A673 (cell line): ENCODE measurements around the gene MRM2. TPM values are rescaled to one million over a fixed set of nuclear protein-coding genes. Genes with fewer than 3 reads are reported as not detected.

ENCODE experiments used
- BruUV-seq: library from RNA; stranded (reverse); fragments of 400-500 nt; replicated peaks from 2 replicates; lab custom pipeline; 2021; lab: Mats Ljungman, UMichigan
- CTCF ChIA-PET: fragments of 300-600 bp; sonication (Branson Sonifier 250); formaldehyde crosslinking; loops from one replicate; lab custom pipeline; 2022; ENCODE audit warnings: antibody characterized with exemption; lab: Charles Lee
- POLR2A ChIA-PET: fragments of 300-600 bp; sonication (Branson Sonifier 250); formaldehyde crosslinking; loops from one replicate; lab custom pipeline; 2022; ENCODE audit warnings: antibody characterized with exemption; ENCODE audit not compliant: low non-redundant PET; lab: Charles Lee
- DNase-seq: peaks from one replicate; pipeline ENCODE4 v3.0.0-alpha.2; 2015; ENCODE audit warnings: low spot score
- H3K27ac ChIP-seq: fragments of 200-600 bp; sonication (generic); 2 replicates; pipeline ENCODE4 v1.5.1; 2016; ENCODE audit warnings: mixed run types, low read depth, mild to moderate bottlenecking, mixed read lengths, antibody characterized with exemption, low read length; ENCODE audit not compliant: poor library complexity, severe bottlenecking
- H3K27me3 ChIP-seq: fragments of 200-600 bp; sonication (generic); replicated peaks from 2 replicates; pipeline ENCODE4 v1.6.1; 2017; ENCODE audit warnings: mixed run types, low read depth, mild to moderate bottlenecking, mixed read lengths, antibody characterized with exemption, low read length; ENCODE audit not compliant: insufficient read depth, poor library complexity
- H3K36me3 ChIP-seq: fragments of 200-600 bp; sonication (generic); 2 replicates; pipeline ENCODE4 v1.6.1; 2016; ENCODE audit warnings: mixed run types, mild to moderate bottlenecking, mixed read lengths, antibody characterized with exemption, low read length; ENCODE audit not compliant: insufficient read depth, poor library complexity, severe bottlenecking
- H3K4me1 ChIP-seq: fragments of 200-600 bp; sonication (generic); 2 replicates; pipeline ENCODE4 v1.6.1; 2017; ENCODE audit warnings: mixed run types, mild to moderate bottlenecking, mixed read lengths, antibody characterized with exemption, low read length; ENCODE audit not compliant: insufficient read depth, poor library complexity, severe bottlenecking
- H3K4me3 ChIP-seq: fragments of 200-600 bp; sonication (generic); 2 replicates; pipeline ENCODE4 v1.5.1; 2016; ENCODE audit warnings: low read depth, mixed run types, mild to moderate bottlenecking, mixed read lengths, low read length; ENCODE audit not compliant: poor library complexity, severe bottlenecking
- H3K9me3 ChIP-seq: fragments of 200-600 bp; sonication (generic); 2 replicates; pipeline ENCODE4 v1.6.1; 2016; ENCODE audit warnings: mixed run types, low read depth, mild to moderate bottlenecking, mixed read lengths, antibody characterized with exemption, low read length; ENCODE audit not compliant: poor library complexity, severe bottlenecking
- EZH2 ChIP-seq: fragments of 200-600 bp; sonication (generic); IDR thresholded peaks from 2 replicates; pipeline ENCODE4 v1.6.1; 2017; ENCODE audit warnings: borderline replicate concordance, low read depth, mild to moderate bottlenecking, mixed read lengths, antibody characterized with exemption, low read length; ENCODE audit not compliant: poor library complexity, severe bottlenecking
- intact Hi-C: fragments of 100-400 bp; cut with micrococcal nuclease; formaldehyde crosslinking; loops from one replicate; pipeline ENCODE4 v1.10.0; 2022; ENCODE audit not compliant: unreplicated experiment
- microRNA-seq: library from miRNA; unstranded; fragments of <30 nt; microRNA quantifications from one replicate; pipeline ENCODE4 v1.2.0, GENCODE V29; 2021
- total RNA-seq: library from RNA; stranded (reverse); gene quantifications from 2 replicates; pipeline ENCODE4 v1.2.3, GENCODE V29; 2021
- TF ChIP-seq, protein P1 (sequence below): fragments of 300-800, 200-600 bp; sonication (generic); conservative IDR thresholded peaks from 2 replicates; pipeline ENCODE4 v1.5.1; 2017; ENCODE audit warnings: low read depth, mild to moderate bottlenecking, antibody characterized with exemption, low read length, moderate library complexity, mixed read lengths

Gene MRM2
- total RNA-seq, 1 experiment from 2014 or later: 50.4 TPM

DNA sequence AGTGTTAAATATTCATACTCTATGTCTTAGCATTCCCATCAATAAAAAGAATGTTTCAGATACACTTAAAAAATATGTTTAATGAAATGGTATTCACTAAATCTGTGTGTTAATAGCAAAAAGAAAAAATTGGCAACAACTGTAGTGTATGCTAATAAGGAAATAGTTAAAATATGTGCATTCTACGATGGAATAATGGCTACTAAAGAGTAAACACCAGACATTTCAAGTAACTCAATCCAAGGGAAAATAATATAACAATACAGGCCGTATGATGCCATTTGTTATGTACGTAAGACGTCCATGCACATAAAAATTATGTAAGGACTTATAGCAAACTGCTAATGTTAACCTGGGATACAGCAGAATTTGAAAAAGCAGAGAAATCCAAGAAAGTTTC, 55.8 kb downstream of the MRM2 start:
- Histone ChIP-seq H3K36me3 (peaks cover 9% of the 10 kb centered on the region), H3K4me3 (no peak overlapping the region), H3K27me3 (no peaks in the 10 kb centered on the region), H3K9me3 (peaks cover 9% of the 10 kb centered on the region), H3K27ac (no peak overlapping the region), H3K4me1 (peaks cover 15% of the 10 kb centered on the region)
- BruUV-seq: no TSS peak
- ChIA-PET CTCF (no interaction called here), POLR2A (no interaction called here)
- no peak for DNase-seq
- intact Hi-C loops: no loop called here
- TF ChIP-seq EZH2: no peak

DNA sequence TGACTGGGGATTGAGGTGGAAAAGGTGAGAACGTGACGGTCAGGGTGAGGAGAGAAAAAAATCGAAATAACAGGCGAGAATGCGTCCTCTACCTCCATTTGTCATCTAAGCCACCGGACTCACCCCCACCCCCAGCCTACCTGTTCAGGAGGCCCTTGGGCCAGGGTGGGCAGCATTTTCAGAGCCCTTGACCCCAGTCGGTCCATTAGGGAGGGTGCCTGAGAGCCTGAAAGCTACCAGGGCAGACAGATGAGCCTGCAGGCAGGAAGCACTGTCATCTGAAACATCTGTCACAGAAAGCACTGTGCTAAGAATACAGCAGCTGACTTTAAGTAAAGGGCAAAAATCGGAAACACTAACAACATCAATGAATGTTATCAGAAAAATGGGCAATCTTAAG, 56.3 kb downstream of the MRM2 start:
- POLR2A ChIA-PET: no interaction called here
- DNase-seq: no peak
- CTCF ChIA-PET: no interaction called here
- H3K9me3 ChIP-seq: peaks cover 9% of the 10 kb centered on the region
- intact Hi-C loops: no loop called here
- peaks cover 11% of the 10 kb centered on the region for H3K4me1 ChIP-seq
- H3K36me3 ChIP-seq: peaks cover 9% of the 10 kb centered on the region
- TF ChIP-seq, protein P1, sequence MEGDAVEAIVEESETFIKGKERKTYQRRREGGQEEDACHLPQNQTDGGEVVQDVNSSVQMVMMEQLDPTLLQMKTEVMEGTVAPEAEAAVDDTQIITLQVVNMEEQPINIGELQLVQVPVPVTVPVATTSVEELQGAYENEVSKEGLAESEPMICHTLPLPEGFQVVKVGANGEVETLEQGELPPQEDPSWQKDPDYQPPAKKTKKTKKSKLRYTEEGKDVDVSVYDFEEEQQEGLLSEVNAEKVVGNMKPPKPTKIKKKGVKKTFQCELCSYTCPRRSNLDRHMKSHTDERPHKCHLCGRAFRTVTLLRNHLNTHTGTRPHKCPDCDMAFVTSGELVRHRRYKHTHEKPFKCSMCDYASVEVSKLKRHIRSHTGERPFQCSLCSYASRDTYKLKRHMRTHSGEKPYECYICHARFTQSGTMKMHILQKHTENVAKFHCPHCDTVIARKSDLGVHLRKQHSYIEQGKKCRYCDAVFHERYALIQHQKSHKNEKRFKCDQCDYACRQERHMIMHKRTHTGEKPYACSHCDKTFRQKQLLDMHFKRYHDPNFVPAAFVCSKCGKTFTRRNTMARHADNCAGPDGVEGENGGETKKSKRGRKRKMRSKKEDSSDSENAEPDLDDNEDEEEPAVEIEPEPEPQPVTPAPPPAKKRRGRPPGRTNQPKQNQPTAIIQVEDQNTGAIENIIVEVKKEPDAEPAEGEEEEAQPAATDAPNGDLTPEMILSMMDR: no peak
- no peak for TF ChIP-seq EZH2
- no peak overlapping the region for H3K4me3 ChIP-seq
- no peak overlapping the region for H3K27ac ChIP-seq
- H3K27me3 ChIP-seq: no peaks in the 10 kb centered on the region
- BruUV-seq: no TSS peak

Small RNA genes within 50 kb of the gene (microRNA-seq; reads per million reads assigned to microRNA genes)
- gene MIR6836: not detected

Other genes with a start within 250 kb of the MRM2 start
- gene MAD1L1, start 9.3 kb downstream of the MRM2 start, total RNA-seq: 46.7 and 54.3 TPM in 2 replicates
- 115 and 117 TPM in 2 replicates for gene NUDT1, start within 50 bp of the MRM2 start, total RNA-seq
- gene SNX8, start 72.2 kb upstream of the MRM2 start, total RNA-seq: 42.9 and 52.1 TPM in 2 replicates
- gene EIF3B, start 112.6 kb upstream of the MRM2 start, total RNA-seq: 356 and 364 TPM in 2 replicates
- 19.7 and 21.8 TPM in 2 replicates for gene CHST12, start 161.4 kb upstream of the MRM2 start, total RNA-seq
- not detected in 2 replicates for gene GRIFIN, start 234.2 kb upstream of the MRM2 start, total RNA-seq